ENCODE data around the gene CDX2. TPM values are rescaled to one million over a fixed set of nuclear protein-coding genes. Genes with fewer than 3 reads are reported as not detected.

The CDX2 gene
- total and polyA plus RNA-seq, 10 of the 15 experiments (the other 5 are each of a cell fraction or from before 2014, with no cell fraction given): 0.15 TPM; not detected in 9

DNA sequence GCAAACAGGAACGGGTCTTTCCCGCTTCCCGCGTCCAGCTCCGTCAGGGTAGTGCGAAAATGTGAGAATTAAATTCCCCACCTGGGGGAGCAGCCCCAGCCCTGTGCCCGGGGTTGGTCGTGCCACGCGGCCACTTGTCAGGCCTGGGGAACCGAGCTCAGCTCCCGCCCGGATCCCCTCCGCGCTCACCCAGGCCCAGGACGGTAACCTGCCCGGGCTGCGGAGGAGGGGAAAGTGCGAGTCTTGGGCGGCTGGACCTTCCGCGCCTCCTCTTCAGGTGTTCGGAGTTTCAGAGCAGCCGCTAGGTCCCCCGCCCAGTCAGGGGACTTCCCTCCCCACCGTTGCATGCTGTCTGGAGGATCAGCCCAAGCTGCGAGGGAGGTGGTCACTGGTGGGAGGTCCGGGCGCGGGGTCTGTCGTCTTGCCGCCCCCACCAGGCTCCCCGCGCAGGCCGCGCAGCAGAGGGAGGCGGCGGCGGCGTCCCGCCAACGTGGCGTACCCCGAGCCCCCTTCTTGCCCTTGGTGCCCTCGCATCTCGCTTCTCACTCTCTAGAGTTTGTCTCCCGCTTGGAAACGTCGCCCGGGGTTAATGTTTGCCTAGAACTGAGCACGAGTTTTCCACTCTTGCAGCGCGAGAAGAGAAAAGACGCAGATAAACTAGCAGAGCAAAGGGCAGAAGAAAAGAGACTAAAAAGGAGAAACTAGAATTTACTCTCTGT lies 11.3 kb upstream of the CDX2 start:
- H3K36me3 ChIP-seq (ENCODE audit: control insufficient read depth in 2 of 2, insufficient read depth in 2 of 2, low read length in 1 of 2): no peaks in the 10 kb centered on the region
- in situ Hi-C loops (cut with MboI): loop anchor here (5.0 to 10.0 kb wide), 4 partner anchors 153 to 996 kb away; no protein-coding TSS in a partner anchor

More for the DNA sequence above, 11.3 kb upstream of the CDX2 start:
- H3K79me2 ChIP-seq (ENCODE audit: control insufficient read depth, insufficient read depth, low read length): no peaks in the 10 kb centered on the region
- no peaks in the 10 kb centered on the region for H4K20me1 ChIP-seq (ENCODE audit: control insufficient read depth, insufficient read depth)
- FAIRE-seq: no peak
- TF ChIP-seq SPI1 (IDR thresholded peaks at IDR 0.05; ENCODE audit: borderline replicate concordance, insufficient read depth, low read depth, low read length): no peak
- TF ChIP-seq, protein P1, sequence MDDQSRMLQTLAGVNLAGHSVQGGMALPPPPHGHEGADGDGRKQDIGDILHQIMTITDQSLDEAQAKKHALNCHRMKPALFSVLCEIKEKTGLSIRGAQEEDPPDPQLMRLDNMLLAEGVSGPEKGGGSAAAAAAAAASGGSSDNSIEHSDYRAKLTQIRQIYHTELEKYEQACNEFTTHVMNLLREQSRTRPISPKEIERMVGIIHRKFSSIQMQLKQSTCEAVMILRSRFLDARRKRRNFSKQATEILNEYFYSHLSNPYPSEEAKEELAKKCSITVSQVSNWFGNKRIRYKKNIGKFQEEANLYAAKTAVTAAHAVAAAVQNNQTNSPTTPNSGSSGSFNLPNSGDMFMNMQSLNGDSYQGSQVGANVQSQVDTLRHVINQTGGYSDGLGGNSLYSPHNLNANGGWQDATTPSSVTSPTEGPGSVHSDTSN (IDR thresholded peaks at IDR 0.05; ENCODE audit: insufficient replicate concordance, low read depth, low read length): no peak
- TF ChIP-seq, protein P2, sequence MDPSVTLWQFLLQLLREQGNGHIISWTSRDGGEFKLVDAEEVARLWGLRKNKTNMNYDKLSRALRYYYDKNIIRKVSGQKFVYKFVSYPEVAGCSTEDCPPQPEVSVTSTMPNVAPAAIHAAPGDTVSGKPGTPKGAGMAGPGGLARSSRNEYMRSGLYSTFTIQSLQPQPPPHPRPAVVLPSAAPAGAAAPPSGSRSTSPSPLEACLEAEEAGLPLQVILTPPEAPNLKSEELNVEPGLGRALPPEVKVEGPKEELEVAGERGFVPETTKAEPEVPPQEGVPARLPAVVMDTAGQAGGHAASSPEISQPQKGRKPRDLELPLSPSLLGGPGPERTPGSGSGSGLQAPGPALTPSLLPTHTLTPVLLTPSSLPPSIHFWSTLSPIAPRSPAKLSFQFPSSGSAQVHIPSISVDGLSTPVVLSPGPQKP (IDR thresholded peaks at IDR 0.05; ENCODE audit: low read depth, low read length): no peak
- TF ChIP-seq BRCA1 (IDR thresholded peaks at IDR 0.05; ENCODE audit: low read depth, low read length): no peak
- TF ChIP-seq PRDM15 (CRISPR knock-in tag; IDR thresholded peaks at IDR 0.05): no peak
- no peak for TF ChIP-seq DPF2 (IDR thresholded peaks at IDR 0.05)
- no peak for TF ChIP-seq CHD1 (IDR thresholded peaks at IDR 0.05; ENCODE audit: low read depth, low read length)
- TF ChIP-seq ETV6 (conservative IDR thresholded peaks at IDR 0.05 in 1 of 2, IDR thresholded peaks at IDR 0.05 in 1 of 2; ENCODE audit: borderline replicate concordance in 1 of 2, low read depth in 1 of 2): no peak
- no peak for TF ChIP-seq NR2C1 (IDR thresholded peaks at IDR 0.05)
- H3K4me2 ChIP-seq (ENCODE audit: control insufficient read depth, insufficient read depth): no peak overlapping the region
- H3K9me3 ChIP-seq (replicated peaks; ENCODE audit: control insufficient read depth, insufficient read depth, low read length): no peaks in the 10 kb centered on the region
- H3K27ac ChIP-seq (ENCODE audit: control insufficient read depth, insufficient read depth): no peak overlapping the region
- BruUV-seq (replicated peaks): no TSS peak
- SMC1A ChIA-PET (ENCODE audit: uncharacterized antibody, unreplicated experiment): no interaction called here
- no peak overlapping the region for H3K4me3 ChIP-seq
- intact Hi-C loops (cut with micrococcal nuclease; ENCODE audit: unreplicated experiment): loop anchor here (10.0 kb wide), 1 partner anchor 996 kb away; no protein-coding TSS in a partner anchor
- no peak for DNase-seq (ENCODE audit: low read depth, low spot score)
- POLR2A ChIA-PET: no interaction called here
- no peak overlapping the region for H2AFZ ChIP-seq (ENCODE audit: control insufficient read depth, low read depth, low read length)
- WGBS (ENCODE audit: insufficient coverage, insufficient replicate concordance, low lambda C conversion rate, missing lambda C conversion rate): 31% methylated on average over 48 of the region's 54 CpGs
- no peak for ATAC-seq
- RAD21 ChIA-PET (ENCODE audit: unreplicated experiment): interaction anchor here (1.6 kb wide), 1 partner anchor 150 kb away, joined by 5 read pairs; no protein-coding TSS in a partner anchor
- H3K4me1 ChIP-seq (ENCODE audit: control insufficient read depth, insufficient read depth, low read length): no peaks in the 10 kb centered on the region
- CTCF ChIA-PET: interaction anchor here (1.4 to 9.6 kb wide), 2 partner anchors 22 to 152 kb away, joined by 3 to 238 read pairs; no protein-coding TSS in a partner anchor
- peaks cover 26 to 39% of the 10 kb centered on the region in 2 experiments for H3K27me3 ChIP-seq (replicated peaks in 1 of 2; ENCODE audit: control insufficient read depth in 2 of 2, insufficient read depth in 2 of 2, low read length in 1 of 2)
- no peak overlapping the region for H3K9ac ChIP-seq (ENCODE audit: control insufficient read depth, insufficient read depth, low read length)

Data from GM12878 (cell line).